Cardiac fibroblast (primary cell): ENCODE data around the gene BCAR3.

Experiments used
- DNase-seq, 2 donors: peaks; one replicate each; pipeline versions ENCODE4 v3.0.0 to v3.0.0-alpha.2; 2010; ENCODE audit warnings: low read depth in 2 of 2
- H3K4me3 ChIP-seq, 2 donors: replicated peaks in 1 of 2; 1 replicate in 1 of 2; 2 replicates in 1 of 2; pipeline ENCODE4 v1.5.1; 2011; ENCODE audit warnings: low read depth in 2 of 2, low read length in 2 of 2, mild to moderate bottlenecking in 2 of 2, moderate library complexity in 1 of 2
- TF ChIP-seq, protein P1 (sequence below): IDR thresholded peaks from one replicate; pipeline ENCODE4 v1.5.1; 2011; ENCODE audit warnings: low read depth, mild to moderate bottlenecking, low read length, inconsistent platforms

Gene BCAR3

DNA sequence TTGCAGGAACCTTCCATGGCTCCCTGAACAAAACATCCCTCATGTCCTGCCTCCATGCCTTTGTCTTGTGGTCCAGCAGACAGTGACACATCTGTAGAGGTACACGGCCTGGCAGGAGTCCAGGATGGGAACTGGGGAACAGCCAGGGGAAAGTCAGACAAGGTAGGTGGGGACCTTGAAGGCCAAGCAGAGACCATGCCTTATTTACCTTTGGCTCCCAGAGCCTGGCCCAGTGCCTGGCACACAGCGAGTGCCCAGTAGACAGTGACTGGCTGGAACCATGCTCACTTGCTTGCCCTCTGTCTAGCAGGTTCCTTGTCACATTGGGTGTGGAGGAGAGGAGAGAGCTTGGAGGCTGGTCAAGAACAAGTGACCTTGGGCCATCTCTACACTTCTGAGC, 81.0 kb downstream of the BCAR3 start:
- H3K4me3 ChIP-seq, result no peak overlapping the region
- no peak for DNase-seq
- TF ChIP-seq, protein P1, sequence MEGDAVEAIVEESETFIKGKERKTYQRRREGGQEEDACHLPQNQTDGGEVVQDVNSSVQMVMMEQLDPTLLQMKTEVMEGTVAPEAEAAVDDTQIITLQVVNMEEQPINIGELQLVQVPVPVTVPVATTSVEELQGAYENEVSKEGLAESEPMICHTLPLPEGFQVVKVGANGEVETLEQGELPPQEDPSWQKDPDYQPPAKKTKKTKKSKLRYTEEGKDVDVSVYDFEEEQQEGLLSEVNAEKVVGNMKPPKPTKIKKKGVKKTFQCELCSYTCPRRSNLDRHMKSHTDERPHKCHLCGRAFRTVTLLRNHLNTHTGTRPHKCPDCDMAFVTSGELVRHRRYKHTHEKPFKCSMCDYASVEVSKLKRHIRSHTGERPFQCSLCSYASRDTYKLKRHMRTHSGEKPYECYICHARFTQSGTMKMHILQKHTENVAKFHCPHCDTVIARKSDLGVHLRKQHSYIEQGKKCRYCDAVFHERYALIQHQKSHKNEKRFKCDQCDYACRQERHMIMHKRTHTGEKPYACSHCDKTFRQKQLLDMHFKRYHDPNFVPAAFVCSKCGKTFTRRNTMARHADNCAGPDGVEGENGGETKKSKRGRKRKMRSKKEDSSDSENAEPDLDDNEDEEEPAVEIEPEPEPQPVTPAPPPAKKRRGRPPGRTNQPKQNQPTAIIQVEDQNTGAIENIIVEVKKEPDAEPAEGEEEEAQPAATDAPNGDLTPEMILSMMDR, result no peak

DNA sequence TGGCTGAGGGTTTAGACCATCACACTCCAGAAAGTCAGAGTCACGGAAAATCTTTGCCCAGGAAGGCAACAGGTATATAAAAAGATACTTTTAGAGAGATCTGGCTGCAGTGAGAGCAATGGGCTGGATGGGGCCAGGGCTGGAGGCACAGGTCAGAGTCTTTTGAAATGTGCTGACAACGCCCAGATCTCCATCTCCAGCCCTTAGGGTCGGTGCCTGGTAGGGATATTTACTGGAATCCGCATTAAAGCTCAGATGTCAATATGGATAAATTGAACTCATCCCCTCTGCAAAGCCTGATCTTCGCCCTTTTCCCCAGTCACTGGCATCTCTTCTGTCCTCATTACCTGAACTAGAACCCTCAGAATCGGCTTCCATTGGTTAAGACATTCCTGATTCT, 82.2 kb downstream of the BCAR3 start:
- no peak for DNase-seq
- TF ChIP-seq, protein P1, result no peak
- no peak overlapping the region for H3K4me3 ChIP-seq

DNA sequence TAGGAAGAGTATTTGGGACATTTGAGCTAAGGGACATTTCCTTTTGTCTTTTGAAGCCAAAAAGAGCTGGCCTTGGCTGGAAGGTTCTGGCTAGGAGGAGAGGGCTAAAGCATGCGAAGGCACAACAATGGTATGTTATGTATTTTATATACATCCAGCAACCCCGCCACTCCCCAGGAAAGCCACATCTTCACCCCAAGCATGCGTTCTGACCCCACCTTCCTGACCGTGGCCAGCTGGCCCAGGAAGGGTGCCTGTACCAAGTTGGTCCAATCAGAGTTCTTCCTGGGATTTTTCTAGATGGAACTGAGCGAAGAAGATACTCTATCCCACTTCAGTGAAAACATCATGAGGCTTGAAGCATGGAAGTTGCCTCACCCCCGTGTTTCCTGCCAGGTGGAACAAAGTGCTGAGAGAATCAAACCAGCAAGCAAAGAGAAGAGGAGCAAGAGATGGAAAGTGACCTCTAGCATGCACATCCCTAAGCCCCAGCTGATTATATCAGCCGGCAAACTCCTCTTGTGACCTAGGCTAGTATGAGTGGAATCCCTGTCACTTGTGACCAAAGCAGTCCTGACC, 82.7 kb downstream of the BCAR3 start:
- H3K4me3 ChIP-seq, result no peak overlapping the region
- no peak for DNase-seq
- TF ChIP-seq, protein P1, result no peak

DNA sequence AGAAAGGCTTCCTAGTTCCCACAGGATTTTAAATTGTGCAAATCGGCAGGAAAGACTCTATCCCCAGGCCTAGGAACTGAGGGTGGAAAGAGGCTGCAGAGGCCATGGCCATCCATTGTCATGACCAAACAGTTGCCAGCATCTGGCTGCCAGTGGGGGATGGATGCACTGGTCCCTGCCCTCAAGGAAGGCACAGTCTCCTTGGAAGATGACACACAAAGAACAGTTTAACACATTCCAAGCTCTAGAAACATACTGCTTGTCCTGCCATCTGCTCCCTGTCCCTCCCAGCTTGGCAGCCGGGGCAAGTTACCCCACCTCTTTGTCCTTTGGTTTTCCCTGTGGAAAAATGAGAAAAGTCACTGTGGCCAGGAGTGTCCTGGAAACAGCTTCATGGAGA, 83.2 kb downstream of the BCAR3 start:
- no peak overlapping the region for H3K4me3 ChIP-seq
- TF ChIP-seq, protein P1, result no peak
- no peak for DNase-seq

DNA sequence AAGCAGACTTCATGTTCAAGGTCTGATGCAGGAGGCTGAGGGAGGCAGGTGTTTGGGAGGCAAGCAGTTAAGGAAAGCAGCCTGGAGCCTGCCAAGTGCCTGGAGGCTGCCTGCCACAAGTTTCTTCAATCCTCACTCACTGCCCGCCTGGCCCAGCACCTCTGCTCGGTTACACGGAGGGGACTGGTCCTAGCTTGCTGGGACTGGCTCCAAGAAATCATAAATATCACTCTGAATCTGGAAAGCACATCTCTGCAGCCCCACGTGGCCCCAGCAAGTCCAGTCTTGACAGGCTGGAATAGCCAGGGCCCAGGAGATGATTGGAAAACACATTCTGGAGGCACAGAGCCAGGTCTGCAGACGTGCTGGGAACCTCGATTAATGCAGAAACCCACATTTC, 83.9 kb downstream of the BCAR3 start:
- peak in 1 of 2 donors; percentile 51 for DNase-seq
- no peak overlapping the region for H3K4me3 ChIP-seq
- TF ChIP-seq, protein P1, result no peak

DNA sequence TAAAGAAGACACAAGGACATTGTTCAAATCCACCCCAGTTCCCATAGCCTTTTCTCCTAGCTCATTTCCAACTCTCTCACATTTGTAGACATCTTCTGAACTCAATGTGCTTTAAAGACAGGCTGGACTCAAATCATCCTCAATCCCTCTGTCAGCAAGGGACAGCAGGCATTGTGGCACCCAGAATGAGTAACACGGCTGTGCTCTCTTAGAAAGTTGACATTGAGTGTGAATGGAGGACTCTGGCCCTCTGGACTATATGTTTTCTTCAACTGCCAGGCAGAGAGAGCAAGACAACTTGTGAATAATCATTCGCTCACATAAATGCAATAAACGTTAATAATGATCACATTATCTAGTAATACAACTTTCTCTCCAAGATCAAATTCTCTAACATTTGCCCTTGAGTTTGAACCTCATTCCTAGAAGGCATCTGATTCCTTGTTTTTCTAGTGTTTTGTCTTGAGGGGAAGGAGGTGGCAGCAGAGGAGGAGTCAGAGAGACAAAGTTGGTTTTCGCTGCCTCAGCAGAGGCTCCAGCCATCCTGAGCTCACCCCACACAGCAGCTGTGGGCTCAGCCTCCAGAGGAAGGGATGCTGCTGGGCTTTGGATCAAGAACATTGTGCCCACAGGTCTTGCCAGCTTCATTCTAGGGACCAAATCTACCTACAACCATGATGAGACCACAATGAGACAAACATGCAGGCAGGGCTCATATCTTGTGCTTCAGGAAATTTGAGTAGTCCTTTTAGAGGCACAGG, 85.1 kb downstream of the BCAR3 start:
- DNase-seq, result no peak
- TF ChIP-seq, protein P1, result no peak
- H3K4me3 ChIP-seq, result no peak overlapping the region
